H54 (cell line): ENCODE measurements around the gene C15orf62.

Experiments used
- DNase-seq: peaks from one replicate; pipeline ENCODE4 v3.0.0; 2011; ENCODE audit warnings: low spot score, mixed read lengths; ENCODE audit not compliant: insufficient read length
- FAIRE-seq: peaks from 3 replicates; lab custom pipeline; 2011; peaks lifted over from hg19 to GRCh38; lab: Jason Lieb, UNC
- POLR2A ChIP-seq: IDR thresholded peaks from 2 replicates; pipeline ENCODE4 v1.6.1; 2011; ENCODE audit warnings: low read depth, mild to moderate bottlenecking, low read length

C15orf62 gene

GRCh38 chr15:40747685-40748631 lies 21.8 kb upstream of the C15orf62 start:
- TF ChIP-seq POLR2A = no peak
- FAIRE-seq (no peak), DNase-seq (no peak)

- no peak for TF ChIP-seq POLR2A
- FAIRE-seq = no peak
- no peak for DNase-seq
Observed at GRCh38 chr15:40749151-40749630, 20.6 kb upstream of the C15orf62 start.

GRCh38 chr15:40750885-40751284 lies 18.9 kb upstream of the C15orf62 start:
- DNase-seq = no peak
- no peak for FAIRE-seq
- no peak for TF ChIP-seq POLR2A

- FAIRE-seq = no peak
- no peak for DNase-seq
- TF ChIP-seq POLR2A = no peak
Observed at GRCh38 chr15:40751745-40752144, 18.0 kb upstream of the C15orf62 start.

GRCh38 chr15:40754574-40754882 lies 15.3 kb upstream of the C15orf62 start:
- FAIRE-seq (no peak), DNase-seq (no peak)
- no peak for TF ChIP-seq POLR2A

- peak; percentile 89 for DNase-seq
Observed at GRCh38 chr15:40754883-40755811, 14.6 kb upstream of the C15orf62 start, which contains the start of gene RMDN3. Gene RMDN3, minus strand, starts transcription at chr15:40755254. Its CDS starts 471 bp downstream, at chr15:40754783.

GRCh38 chr15:40755812-40756208 lies 14.0 kb upstream of the C15orf62 start:
- no peak for TF ChIP-seq POLR2A
- DNase-seq = no peak
- no peak for FAIRE-seq

More at GRCh38 chr15:40754883-40755811, 14.6 kb upstream of the C15orf62 start, which contains the start of gene RMDN3:
- TF ChIP-seq POLR2A = peak; percentile 64
- peak; percentile 38 for FAIRE-seq

GRCh38 chr15:40756938-40757337 lies 12.8 kb upstream of the C15orf62 start:
- no peak for FAIRE-seq
- TF ChIP-seq POLR2A = no peak
- DNase-seq = no peak

- DNase-seq = no peak
- no peak for TF ChIP-seq POLR2A
- no peak for FAIRE-seq
Observed at GRCh38 chr15:40759961-40760360, 9.8 kb upstream of the C15orf62 start.

GRCh38 chr15:40762919-40763800 lies 6.6 kb upstream of the C15orf62 start:
- FAIRE-seq (no peak), DNase-seq (no peak)
- no peak for TF ChIP-seq POLR2A

GRCh38 chr15:40763801-40764628 lies 5.8 kb upstream of the C15orf62 start, which contains the start of gene GCHFR:
Gene GCHFR, plus strand, starts transcription at chr15:40764068. Its CDS starts 113 bp downstream, at chr15:40764181.
- DNase-seq = no peak
- FAIRE-seq = no peak

GRCh38 chr15:40764629-40765103 lies 5.1 kb upstream of the C15orf62 start:
- DNase-seq = no peak
- FAIRE-seq = no peak
- no peak for TF ChIP-seq POLR2A

More at GRCh38 chr15:40763801-40764628, 5.8 kb upstream of the C15orf62 start, which contains the start of gene GCHFR:
- no peak for TF ChIP-seq POLR2A
